Ascending aorta (tissue), 2 donors: Measurements from ENCODE around the gene ZBTB16. TPM values are rescaled to one million over a fixed set of nuclear protein-coding genes. Genes with fewer than 3 reads are reported as not detected.

ENCODE experiments used
- DNase-seq, 2 donors: peaks; one replicate each; pipeline ENCODE4 v3.0.0-alpha.2; 2019; ENCODE audit warnings: low spot score in 2 of 2
- H3K27ac ChIP-seq, 2 donors: fragments of 200-600 bp; sonication (generic); one replicate each; pipeline ENCODE4 v1.5.1; 2016 to 2017; ENCODE audit warnings: mild to moderate bottlenecking in 1 of 2
- H3K27me3 ChIP-seq: fragments of 200-600 bp; sonication (generic); one replicate; pipeline ENCODE4 v1.5.1; 2017
- H3K36me3 ChIP-seq, 2 donors: fragments of 200-600 bp; sonication (generic); one replicate each; pipeline ENCODE4 v1.5.1; 2016
- H3K4me1 ChIP-seq, 2 donors: fragments of 200-600 bp; sonication (generic); one replicate each; pipeline ENCODE4 v1.5.1; 2016 to 2017; ENCODE audit warnings: mild to moderate bottlenecking in 1 of 2
- H3K4me3 ChIP-seq, 2 donors: fragments of 200-600 bp; sonication (generic); one replicate each; pipeline ENCODE4 v1.5.1; 2016 to 2017; ENCODE audit warnings: mild to moderate bottlenecking in 1 of 2
- H3K9me3 ChIP-seq, 2 donors: fragments of 200-600 bp; sonication (generic); one replicate each; pipeline ENCODE4 v1.5.1; 2016
- intact Hi-C: fragments of 100-400 bp; cut with DNase I; formaldehyde crosslinking; loops from one replicate; pipeline ENCODE4 v1.15.1; 2023
- total RNA-seq: library from RNA; depleted of rRNA; stranded (reverse); fragments of >200 nt; gene quantifications from one replicate; pipeline ENCODE4 v1.1.0, GENCODE V29; 2016
- TF ChIP-seq, protein P1 (sequence below), 3 experiments: fragments of 200-600 bp in 2 of 3; fragments of 450-650 bp in 1 of 3; sonication (generic) in 2 of 3; IDR thresholded peaks; one replicate each; pipeline ENCODE4 v1.5.1; 2016 to 2019; ENCODE audit warnings: antibody characterized with exemption in 3 of 3, mild to moderate bottlenecking in 1 of 3, moderate library complexity in 1 of 3

Gene ZBTB16
- total RNA-seq, 1 donor from 2014 or later: 344 TPM

DNA sequence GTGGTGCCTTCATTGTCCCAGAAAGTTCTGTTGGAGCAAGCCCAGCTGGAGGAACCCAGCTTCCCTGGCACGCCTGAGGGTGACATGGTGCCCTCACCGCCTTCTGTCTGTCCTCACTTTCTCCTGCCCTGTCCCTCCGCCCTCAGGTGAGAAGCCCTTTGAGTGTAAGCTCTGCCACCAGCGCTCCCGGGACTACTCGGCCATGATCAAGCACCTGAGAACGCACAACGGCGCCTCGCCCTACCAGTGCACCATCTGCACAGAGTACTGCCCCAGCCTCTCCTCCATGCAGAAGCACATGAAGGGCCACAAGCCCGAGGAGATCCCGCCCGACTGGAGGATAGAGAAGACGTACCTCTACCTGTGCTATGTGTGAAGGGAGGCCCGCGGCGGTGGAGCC lies 190.7 kb downstream of the ZBTB16 start:
- H3K9me3 ChIP-seq: no peaks in the 10 kb centered on the region
- H3K4me1 ChIP-seq: peaks cover 7 to 28% of the 10 kb centered on the region in 2 donors
- peak overlapping the region; percentile 72 to 78 for H3K27ac ChIP-seq
- DNase-seq: no peak
- peaks cover 88 to 91% of the 10 kb centered on the region in 2 donors for H3K36me3 ChIP-seq
- TF ChIP-seq, protein P1, sequence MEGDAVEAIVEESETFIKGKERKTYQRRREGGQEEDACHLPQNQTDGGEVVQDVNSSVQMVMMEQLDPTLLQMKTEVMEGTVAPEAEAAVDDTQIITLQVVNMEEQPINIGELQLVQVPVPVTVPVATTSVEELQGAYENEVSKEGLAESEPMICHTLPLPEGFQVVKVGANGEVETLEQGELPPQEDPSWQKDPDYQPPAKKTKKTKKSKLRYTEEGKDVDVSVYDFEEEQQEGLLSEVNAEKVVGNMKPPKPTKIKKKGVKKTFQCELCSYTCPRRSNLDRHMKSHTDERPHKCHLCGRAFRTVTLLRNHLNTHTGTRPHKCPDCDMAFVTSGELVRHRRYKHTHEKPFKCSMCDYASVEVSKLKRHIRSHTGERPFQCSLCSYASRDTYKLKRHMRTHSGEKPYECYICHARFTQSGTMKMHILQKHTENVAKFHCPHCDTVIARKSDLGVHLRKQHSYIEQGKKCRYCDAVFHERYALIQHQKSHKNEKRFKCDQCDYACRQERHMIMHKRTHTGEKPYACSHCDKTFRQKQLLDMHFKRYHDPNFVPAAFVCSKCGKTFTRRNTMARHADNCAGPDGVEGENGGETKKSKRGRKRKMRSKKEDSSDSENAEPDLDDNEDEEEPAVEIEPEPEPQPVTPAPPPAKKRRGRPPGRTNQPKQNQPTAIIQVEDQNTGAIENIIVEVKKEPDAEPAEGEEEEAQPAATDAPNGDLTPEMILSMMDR (IDR thresholded peaks at IDR 0.05): no peak
- H3K4me3 ChIP-seq: no peak overlapping the region
- intact Hi-C loops: no loop called here
- H3K27me3 ChIP-seq: no peaks in the 10 kb centered on the region

DNA sequence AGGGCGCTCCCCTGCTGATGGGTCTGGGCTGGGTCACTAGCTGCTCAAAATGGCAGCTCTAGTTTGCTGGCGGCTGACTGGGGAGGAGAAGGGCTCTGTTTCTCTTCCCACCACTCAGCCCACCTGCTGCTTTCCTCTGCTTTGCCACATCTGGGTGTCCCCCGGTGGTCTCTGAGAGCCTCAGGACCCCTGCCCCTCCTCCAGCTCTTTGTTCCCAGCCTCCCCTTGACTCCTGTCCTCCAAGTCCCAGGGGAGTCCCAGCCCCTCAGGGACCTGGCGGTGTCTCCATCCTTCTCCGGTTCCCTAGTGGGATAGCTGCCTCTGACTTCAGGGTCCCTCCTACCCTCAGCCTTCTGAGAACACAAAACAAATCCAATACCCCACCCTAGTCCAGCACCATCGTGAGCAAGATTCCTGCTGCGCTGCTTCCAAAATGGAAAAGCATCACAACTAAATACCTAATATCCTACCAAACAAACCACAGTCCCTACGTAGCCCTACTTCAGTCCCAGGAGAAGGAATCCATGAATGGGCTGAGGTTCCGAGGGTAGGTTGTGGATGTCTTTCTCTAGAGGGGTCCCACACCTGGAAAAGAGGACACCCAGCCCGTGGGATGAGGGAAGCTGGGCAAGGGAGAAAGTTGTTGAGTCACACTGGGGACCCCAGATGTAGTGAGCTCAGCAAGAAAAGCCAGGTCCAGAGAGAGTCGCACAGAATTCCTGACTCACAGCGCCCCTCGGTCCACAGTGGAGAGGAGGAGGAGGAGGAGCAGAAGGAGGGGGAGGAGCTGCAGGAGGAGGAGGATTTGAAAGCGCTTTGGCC lies 191.7 kb downstream of the ZBTB16 start:
- peak in 1 of 2 donors; percentile 85 for DNase-seq
- Histone ChIP-seq H3K9me3 (no peaks in the 10 kb centered on the region), H3K36me3 (peaks cover 83 to 90% of the 10 kb centered on the region in 2 donors), H3K4me1 (peaks cover 7 to 28% of the 10 kb centered on the region in 2 donors), H3K4me3 (no peak overlapping the region), H3K27ac (peak overlapping the region; percentile 72 to 78), H3K27me3 (no peaks in the 10 kb centered on the region)
- intact Hi-C loops: no loop called here
- TF ChIP-seq, protein P1 (IDR thresholded peaks at IDR 0.05): peak in 1 of 3 experiments; percentile 7

DNA sequence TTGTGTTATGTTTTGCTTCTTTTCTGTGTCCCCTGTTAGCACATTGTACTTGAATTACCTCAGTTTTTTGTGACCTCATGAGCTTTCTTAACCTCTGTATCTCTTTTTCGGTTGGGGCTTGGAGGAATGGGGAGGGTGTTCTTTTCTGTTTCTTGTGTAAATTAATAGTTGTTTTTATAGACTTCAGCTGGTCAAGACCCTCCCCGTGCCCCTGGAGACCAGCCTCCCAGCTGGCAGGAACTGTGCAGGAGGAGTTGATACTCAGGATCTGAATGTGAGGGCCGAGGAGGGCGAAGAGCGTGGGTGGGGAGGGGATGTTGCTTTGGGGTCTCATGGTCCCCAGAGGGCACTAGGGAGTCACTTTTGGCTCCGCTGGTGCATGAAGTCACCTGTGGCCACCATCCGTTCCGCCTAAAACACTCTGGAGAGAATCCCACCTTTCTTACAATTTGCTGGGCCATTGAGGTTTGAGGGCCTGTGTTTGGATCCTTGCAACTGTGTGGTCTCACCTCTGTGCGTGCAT lies 192.4 kb downstream of the ZBTB16 start:
- Histone ChIP-seq H3K36me3 (peaks cover 81 to 90% of the 10 kb centered on the region in 2 donors), H3K27me3 (no peaks in the 10 kb centered on the region), H3K4me3 (no peak overlapping the region), H3K27ac (peak overlapping the region; percentile 72 to 78), H3K4me1 (peaks cover 12 to 34% of the 10 kb centered on the region in 2 donors), H3K9me3 (no peaks in the 10 kb centered on the region)
- DNase-seq: no peak
- TF ChIP-seq, protein P1 (IDR thresholded peaks at IDR 0.05): no peak
- intact Hi-C loops: no loop called here

- peaks cover 16 to 43% of the 10 kb centered on the region in 2 donors for H3K4me1 ChIP-seq
- H3K36me3 ChIP-seq: peaks cover 72 to 83% of the 10 kb centered on the region in 2 donors
- H3K9me3 ChIP-seq: no peaks in the 10 kb centered on the region
- no peak overlapping the region for H3K4me3 ChIP-seq
- intact Hi-C loops: no loop called here
- peak overlapping the region; percentile 72 to 78 for H3K27ac ChIP-seq
- no peaks in the 10 kb centered on the region for H3K27me3 ChIP-seq
- TF ChIP-seq, protein P1 (IDR thresholded peaks at IDR 0.05): no peak
- DNase-seq: no peak
Measured at GRCh38 chr11:114252767-114253166, 193.3 kb downstream of the ZBTB16 start.

- peak overlapping the region; percentile 72 to 78 for H3K27ac ChIP-seq
- no peak for DNase-seq
- peaks cover 23 to 53% of the 10 kb centered on the region in 2 donors for H3K4me1 ChIP-seq
- intact Hi-C loops: no loop called here
- H3K27me3 ChIP-seq: no peaks in the 10 kb centered on the region
- TF ChIP-seq, protein P1 (IDR thresholded peaks at IDR 0.05): no peak
- no peaks in the 10 kb centered on the region for H3K9me3 ChIP-seq
- H3K36me3 ChIP-seq: peaks cover 62 to 78% of the 10 kb centered on the region in 2 donors
- H3K4me3 ChIP-seq: no peak overlapping the region
Measured at GRCh38 chr11:114253771-114254170, 194.3 kb downstream of the ZBTB16 start.
